GM18511 (cell line): ENCODE measurements around the gene GRM8.
"Not testable (repeated sequence)": the region's sequence is repeated elsewhere in the genome, so short reads cannot be mapped to it uniquely, and the experiment has no call there.

Experiments used
- ATAC-seq: cut with Tn5 transposase; IDR thresholded peaks from one replicate; pipeline ENCODE4 v1.9.1; 2021; ENCODE audit warnings: mild to moderate bottlenecking, moderate library complexity; ENCODE audit not compliant: unreplicated experiment

The GRM8 gene

GRCh38 chr7:126686474-126686873, 566.3 kb downstream of the GRM8 start:
- no peak for ATAC-seq

GRCh38 chr7:126685596-126685995, 567.1 kb downstream of the GRM8 start:
- no peak for ATAC-seq

DNA sequence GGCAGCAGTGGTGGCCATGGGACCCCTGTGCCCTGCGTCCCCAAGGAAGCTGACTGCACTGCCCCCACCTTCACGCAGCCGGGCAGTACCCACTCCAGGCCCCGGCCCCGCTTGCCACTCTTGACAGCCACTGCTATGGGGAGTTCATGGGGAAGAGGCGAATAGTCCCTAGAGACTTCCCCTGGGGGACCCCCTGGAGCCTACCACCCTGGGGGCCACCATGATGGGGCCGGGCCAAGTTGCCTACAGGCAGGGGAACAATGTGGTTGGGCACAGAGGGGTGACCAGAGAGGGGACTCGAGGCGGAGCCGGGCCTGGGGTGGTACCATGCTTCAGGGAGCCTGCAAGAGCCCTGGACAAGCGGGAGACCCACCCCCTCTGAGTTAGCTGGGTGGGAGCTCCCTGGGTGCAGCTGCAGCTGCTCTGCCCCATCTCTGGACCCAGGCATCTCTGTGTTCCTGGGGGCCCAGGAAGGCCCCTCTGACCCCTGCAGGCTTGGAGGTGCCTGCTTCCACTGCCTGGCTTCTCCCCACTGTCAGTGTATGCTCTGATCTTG, 567.6 kb downstream of the GRM8 start:
- ATAC-seq: no peak

DNA sequence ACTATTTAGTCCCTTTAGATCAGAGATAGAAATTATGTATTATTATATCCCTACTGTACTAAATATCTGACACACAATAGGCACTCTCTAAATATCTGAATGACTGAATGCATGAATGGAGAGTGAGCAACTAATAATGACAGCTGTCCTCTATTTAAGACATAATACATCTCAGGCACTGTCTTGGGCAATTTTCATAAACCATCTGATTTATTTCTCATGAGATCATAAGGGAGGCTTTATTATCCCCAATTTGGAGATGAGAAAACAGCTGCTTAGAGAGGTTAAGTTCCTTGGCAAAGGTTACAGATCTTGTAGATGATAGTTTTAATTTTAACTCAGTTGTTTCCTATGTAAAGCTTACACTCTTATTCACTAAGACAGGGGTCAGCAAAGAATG, 570.6 kb downstream of the GRM8 start:
- ATAC-seq: no peak

DNA sequence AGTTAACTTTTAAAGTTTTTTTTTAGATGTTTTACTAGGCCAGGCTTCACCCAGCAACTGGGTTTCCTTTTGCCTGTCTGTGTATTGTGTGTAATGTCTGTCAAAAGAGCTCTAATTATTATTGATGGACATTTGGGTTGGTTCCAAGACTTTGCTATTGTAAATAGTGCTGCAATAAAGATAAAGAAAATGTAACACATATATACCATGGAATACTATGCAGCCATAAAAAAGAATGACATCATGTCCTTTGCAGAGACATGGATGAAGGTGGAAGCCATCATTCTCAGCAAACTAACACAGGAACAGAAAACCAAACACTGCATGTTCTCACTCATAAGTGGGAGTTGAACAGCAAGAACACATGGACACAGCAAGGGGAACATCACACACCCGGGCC, 584.0 kb downstream of the GRM8 start:
- not testable (repeated sequence) for ATAC-seq

GRCh38 chr7:126668367-126668752, 584.4 kb downstream of the GRM8 start:
- ATAC-seq: no peak

GRCh38 chr7:126667742-126668366, 584.9 kb downstream of the GRM8 start:
- no peak for ATAC-seq

DNA sequence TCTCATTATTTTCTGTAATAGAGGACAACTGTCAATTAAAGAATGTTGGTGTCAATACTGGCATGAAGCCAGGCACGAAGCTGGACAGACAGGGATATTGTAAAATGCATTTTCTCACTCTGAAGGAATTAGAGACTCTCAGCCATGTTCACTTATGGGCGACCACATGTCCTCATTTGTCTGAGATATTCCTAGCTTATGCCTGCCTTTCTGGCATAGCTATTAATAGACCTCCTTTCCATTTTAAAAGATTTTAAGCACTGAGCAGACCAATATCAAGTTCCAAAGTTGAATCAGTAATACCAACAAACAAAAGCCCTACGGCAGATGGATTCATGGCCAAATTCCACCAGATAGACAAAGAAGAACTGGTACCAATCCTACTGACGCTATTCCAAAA, 589.9 kb downstream of the GRM8 start:
- ATAC-seq: no peak

GRCh38 chr7:126659124-126659523, 593.6 kb downstream of the GRM8 start:
- ATAC-seq: peak; percentile 78

DNA sequence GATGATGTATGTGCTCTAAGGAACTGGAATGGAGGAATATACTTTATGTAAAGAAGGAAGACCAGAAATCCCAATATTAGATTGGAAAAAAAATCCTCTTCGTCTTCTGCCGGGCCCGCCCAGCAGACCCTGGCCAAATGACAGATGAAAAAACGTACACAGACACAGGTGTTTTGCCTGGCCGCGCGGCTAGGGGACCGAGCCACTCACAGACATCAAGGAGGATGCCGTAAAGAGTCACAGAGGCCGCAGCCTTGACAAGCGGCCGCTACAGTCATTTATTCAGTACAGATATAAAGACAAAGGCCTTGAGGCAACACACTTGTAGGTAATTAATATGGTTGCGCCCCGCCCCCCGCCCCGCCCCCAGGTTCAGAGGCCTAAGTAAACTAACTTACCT, 594.1 kb downstream of the GRM8 start:
- ATAC-seq: peak; percentile 32

- peak; percentile 88 for ATAC-seq
These were observed 595.0 kb downstream of the GRM8 start for GRCh38 chr7:126657599-126658358.

GRCh38 chr7:126657137-126657536, 595.6 kb downstream of the GRM8 start:
- ATAC-seq: peak; percentile 10

- no peak for ATAC-seq
These were observed 596.6 kb downstream of the GRM8 start for GRCh38 chr7:126656165-126656564.

DNA sequence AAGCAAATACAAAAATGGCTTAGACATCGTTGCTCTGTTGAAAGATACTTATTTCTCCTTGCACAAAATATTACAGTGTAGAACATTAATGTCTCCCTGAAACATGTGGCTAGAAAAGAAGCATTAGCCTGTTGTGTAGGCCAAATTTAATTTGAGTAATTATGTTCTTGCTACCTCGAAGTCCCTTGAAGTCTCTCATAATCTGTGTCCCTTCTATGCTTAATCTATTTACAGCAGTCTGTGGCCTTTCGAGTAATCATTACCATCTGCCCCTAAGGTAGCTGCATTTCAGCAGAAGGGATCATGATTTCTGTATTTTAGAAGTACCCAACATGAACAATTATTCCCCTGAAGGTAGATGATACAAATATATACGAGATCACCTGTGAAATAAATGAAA, 615.2 kb downstream of the GRM8 start:
- no peak for ATAC-seq

GRCh38 chr7:126635545-126635944, 617.2 kb downstream of the GRM8 start:
- ATAC-seq: no peak

DNA sequence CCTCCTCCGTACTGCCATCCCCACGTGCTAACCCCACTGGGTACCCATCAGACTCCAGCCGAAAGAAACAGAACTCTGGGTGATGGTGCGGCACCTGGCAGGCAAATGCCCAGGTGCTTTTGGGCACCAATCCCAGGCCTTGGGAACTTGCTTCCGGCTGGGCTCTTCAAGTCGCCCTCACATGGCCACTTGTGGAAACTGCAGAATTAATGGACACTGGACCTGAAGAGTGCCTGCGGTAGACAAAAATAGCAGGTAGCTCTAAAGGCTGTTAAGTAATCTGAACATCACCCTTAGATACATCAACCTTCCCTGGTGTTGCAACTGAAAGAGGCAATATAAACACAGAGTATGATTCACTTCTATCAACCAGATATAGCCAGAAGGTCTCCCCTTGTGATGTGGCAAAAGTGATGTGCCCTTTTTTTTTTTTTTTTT, 644.4 kb downstream of the GRM8 start:
- no peak for ATAC-seq

- no peak for ATAC-seq
These were observed 646.4 kb downstream of the GRM8 start for GRCh38 chr7:126606331-126606730.

DNA sequence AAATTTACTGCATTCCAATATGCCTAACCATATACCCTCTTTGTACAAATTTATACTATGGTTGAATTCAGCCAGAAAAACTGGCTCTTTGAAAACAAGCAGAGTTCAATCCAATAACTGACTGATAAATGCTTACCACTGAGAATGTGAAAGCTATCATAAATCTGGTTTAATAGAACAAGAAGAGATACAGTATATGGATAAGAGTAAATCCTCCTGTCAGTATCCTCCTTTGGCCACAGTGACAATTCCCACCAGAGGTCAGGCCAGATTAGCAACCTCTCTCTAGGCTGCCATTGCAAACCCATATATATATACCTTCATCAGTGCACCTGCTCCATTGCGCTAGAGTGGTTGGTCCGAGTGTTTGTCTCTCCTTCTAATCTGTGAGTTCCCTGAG, 647.2 kb downstream of the GRM8 start:
- no peak for ATAC-seq

GRCh38 chr7:126605056-126605455, 647.7 kb downstream of the GRM8 start:
- no peak for ATAC-seq

DNA sequence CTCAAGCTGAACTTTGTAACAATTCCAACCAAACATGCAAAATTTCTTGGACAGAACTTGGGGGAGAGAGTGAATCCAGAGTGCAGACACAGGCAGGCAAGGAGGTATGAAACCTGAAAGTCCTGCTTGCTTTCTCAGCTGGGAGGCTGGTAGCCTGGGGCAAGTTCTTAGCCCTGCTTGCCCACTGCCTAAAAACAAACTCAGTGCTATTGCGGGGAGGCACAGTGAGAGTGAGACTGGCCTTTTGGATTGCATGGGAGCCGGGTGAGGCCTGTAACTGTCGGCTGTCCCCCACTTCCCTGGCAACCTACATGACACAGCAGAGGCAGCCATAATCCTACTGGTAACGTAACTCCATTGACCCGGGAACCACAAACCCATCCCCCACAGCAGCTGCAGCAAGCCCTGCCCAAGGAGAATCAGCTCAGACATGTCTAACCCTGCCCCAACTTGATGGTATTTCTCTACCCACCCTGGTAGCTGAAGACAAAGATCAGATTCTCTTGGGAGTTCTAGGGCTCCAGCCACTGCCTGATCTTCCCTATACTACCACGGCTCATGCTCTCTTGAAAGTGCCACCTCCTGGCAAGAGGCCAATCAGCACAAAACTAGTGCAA, 663.6 kb downstream of the GRM8 start:
- ATAC-seq: no peak

DNA sequence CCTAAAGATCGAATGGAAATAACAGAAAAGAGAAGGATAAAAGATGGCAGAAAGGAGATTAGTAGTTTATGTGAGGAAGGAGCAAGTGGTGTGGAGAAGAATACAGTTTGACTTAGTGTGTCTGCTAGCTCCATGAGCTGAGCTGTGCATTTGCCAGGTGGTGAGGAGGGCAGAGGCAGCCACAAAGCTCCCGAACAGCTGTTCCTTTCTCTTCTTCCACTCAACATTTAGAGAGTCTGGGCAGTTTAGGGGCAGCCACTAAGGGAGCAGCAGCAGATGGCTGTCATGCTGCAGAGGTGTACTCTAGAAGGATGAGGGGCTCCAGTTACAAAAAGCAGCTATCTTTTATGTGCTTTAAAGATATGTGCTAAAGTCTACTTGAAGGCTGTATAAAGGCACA, 674.4 kb downstream of the GRM8 start:
- ATAC-seq: peak; percentile 44
